NT2/D1 (cell line): Measurements from ENCODE around the gene GALNT9.

ENCODE experiments used
- SUZ12 ChIP-seq: IDR thresholded peaks from 2 replicates; pipeline ENCODE4 v1.6.1; 2011; ENCODE audit not compliant: insufficient read length, insufficient read depth; ENCODE audit errors: extremely low read depth
- YY1 ChIP-seq: IDR thresholded peaks from 2 replicates; pipeline ENCODE4 v1.6.1; 2011; ENCODE audit not compliant: insufficient read length, insufficient read depth
- ZNF274 ChIP-seq: IDR thresholded peaks from 2 replicates; pipeline ENCODE4 v1.6.1; 2011; ENCODE audit warnings: mild to moderate bottlenecking, low read depth, low read length

DNA sequence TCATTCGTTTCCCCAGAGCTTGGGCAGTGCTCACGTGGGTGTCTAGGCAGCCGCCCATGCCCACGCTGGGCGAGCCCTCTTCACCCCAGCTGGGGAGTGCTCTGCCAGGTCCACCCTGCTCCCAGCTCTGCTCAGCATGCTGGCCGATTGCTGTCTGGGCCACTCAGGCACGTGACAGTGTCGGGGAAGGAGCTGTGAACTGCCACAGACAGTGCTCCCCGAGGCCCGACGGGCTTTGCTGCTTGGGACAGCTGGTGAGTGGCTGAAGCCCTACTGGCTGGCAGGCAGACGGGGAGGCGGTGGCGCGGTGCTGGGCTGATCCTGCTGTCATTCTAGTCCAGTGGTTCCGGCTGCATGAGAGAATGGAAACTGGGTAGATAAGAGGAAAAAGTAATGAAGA lies 169.4 kb downstream of the GALNT9 start:
- TF ChIP-seq SUZ12 (no peak), YY1 (no peak), ZNF274 (no peak)
